IPS DF 6.9 (cell line): ENCODE results near the gene ZNF592.

ENCODE experiments used
- DNase-seq: peaks from one replicate; pipeline ENCODE4 v3.0.0-alpha.2; 2013; ENCODE audit warnings: low read depth, low spot score
- H3K27ac ChIP-seq: one replicate; pipeline ENCODE4 v1.5.1; 2013; ENCODE audit warnings: low read length, control low read depth
- H3K27me3 ChIP-seq: 2 replicates; pipeline ENCODE4 v1.6.1; 2013; ENCODE audit warnings: mild to moderate bottlenecking, low read length; ENCODE audit not compliant: control insufficient read depth, insufficient read depth
- H3K36me3 ChIP-seq: 2 replicates; pipeline ENCODE4 v1.6.1; 2013; ENCODE audit warnings: low read length; ENCODE audit not compliant: control insufficient read depth, insufficient read depth
- H3K4me1 ChIP-seq: 2 replicates; pipeline ENCODE4 v1.6.1; 2013; ENCODE audit warnings: low read length; ENCODE audit not compliant: control insufficient read depth, insufficient read depth
- H3K4me3 ChIP-seq: 2 replicates; pipeline ENCODE4 v1.5.1; 2013; ENCODE audit warnings: mild to moderate bottlenecking, low read length
- H3K9me3 ChIP-seq: 2 replicates; pipeline ENCODE4 v1.6.1; 2013; ENCODE audit warnings: low read length, inconsistent platforms; ENCODE audit not compliant: control insufficient read depth, insufficient read depth
- WGBS: extraction: QIAGEN DNeasy Blood & Tissue Kit; methylation state at CpG from one replicate; pipeline ENCODE4 v1.1.7; 2013; ENCODE audit warnings: mixed read lengths, missing lambda C conversion rate; ENCODE audit not compliant: insufficient read length, insufficient coverage; 5-methylcytosine and 5-hydroxymethylcytosine counted together

Gene ZNF592

DNA sequence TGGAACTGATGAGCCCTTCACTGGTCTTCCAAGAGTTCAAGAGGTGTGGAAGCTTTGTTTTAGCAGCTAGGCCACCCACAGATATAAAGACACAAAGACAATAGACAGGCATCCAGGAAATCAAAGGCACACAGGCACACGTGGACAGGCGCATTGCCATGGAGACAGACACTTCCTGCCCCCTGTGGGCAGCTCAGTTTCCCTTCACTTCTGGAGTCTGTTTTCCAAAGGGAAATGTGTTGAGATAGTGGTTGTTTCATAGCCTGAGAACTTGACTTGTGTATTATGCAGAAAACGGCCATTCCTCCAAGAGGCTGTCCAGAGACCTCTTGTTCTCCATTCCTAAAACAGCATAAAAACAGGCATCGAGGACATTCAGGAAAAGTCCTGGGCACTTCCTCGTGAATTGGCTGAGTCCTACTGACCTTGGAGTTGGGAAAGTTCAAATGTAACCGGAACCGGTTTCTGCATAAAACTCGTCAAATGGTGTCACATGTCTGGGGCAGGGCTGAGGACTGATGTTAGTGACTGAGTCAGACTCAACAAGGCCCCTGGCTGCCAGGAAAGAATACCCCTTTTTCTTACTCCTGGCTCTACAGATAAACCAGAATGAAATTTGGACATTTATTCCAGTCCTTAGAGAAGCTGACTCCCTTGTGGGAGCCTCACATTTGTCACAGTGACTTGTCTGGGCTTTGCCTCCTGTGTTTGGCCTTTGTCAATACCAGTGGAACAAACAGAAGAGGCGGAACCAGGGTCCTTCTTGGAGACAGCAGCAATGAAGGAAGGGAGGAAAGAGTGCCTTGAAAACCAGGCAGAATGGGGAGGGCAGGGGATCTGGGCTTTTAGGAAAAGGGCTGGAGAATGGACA lies 70.1 kb downstream of the ZNF592 start:
- Histone ChIP-seq H3K36me3 (no peaks in the 10 kb centered on the region), H3K27ac (no peak overlapping the region), H3K27me3 (no peaks in the 10 kb centered on the region), H3K4me3 (peak overlapping the region; percentile 3; the same call in 1 of the 2 replicates), H3K9me3 (no peaks in the 10 kb centered on the region), H3K4me1 (peaks cover 6% of the 10 kb centered on the region)
- no peak for DNase-seq
- no CpG with 5 or more reads among the region's 9 CpGs for WGBS

GRCh38 chr15:84819291-84819768 lies 70.9 kb downstream of the ZNF592 start:
- no peak overlapping the region for H3K27ac ChIP-seq
- WGBS = no CpG with 5 or more reads among the region's 3 CpGs
- H3K4me3 ChIP-seq = no peak overlapping the region
- peaks cover 6% of the 10 kb centered on the region for H3K4me1 ChIP-seq
- no peaks in the 10 kb centered on the region for H3K9me3 ChIP-seq
- DNase-seq = no peak
- no peaks in the 10 kb centered on the region for H3K27me3 ChIP-seq
- H3K36me3 ChIP-seq = no peaks in the 10 kb centered on the region

DNA sequence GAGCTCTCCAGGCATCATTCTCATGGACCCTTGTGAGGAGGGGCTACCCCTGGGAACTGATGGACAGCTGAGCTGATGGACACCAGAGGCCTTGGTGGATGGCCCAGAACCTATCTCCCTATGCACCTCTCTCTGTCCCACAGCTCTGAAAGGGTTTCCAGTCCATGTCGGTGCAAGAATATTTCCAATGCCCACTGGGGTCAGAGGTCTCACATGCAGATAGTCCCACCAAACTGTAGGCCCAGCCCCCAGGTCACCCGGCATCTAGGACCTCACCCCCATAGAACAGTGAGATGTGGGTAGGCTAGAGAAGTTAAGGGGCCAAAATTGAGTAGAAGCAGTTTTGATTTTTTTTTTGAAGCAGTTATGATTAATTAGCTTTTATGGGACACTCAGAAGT lies 71.4 kb downstream of the ZNF592 start:
- Histone ChIP-seq H3K4me3 (no peak overlapping the region), H3K36me3 (no peaks in the 10 kb centered on the region), H3K9me3 (no peaks in the 10 kb centered on the region), H3K27ac (no peak overlapping the region), H3K27me3 (no peaks in the 10 kb centered on the region; the same call in 1 of the 2 replicates), H3K4me1 (peaks cover 6% of the 10 kb centered on the region)
- DNase-seq = no peak
- WGBS = no CpG with 5 or more reads among the region's 2 CpGs

GRCh38 chr15:84821501-84822021 lies 73.2 kb downstream of the ZNF592 start:
- Histone ChIP-seq H3K9me3 (no peaks in the 10 kb centered on the region), H3K4me1 (peaks cover 6% of the 10 kb centered on the region), H3K27me3 (no peaks in the 10 kb centered on the region; the same call in 1 of the 2 replicates), H3K27ac (no peak overlapping the region), H3K4me3 (no peak overlapping the region), H3K36me3 (no peaks in the 10 kb centered on the region)
- DNase-seq = no peak
- no CpG with 5 or more reads among the region's 8 CpGs for WGBS

DNA sequence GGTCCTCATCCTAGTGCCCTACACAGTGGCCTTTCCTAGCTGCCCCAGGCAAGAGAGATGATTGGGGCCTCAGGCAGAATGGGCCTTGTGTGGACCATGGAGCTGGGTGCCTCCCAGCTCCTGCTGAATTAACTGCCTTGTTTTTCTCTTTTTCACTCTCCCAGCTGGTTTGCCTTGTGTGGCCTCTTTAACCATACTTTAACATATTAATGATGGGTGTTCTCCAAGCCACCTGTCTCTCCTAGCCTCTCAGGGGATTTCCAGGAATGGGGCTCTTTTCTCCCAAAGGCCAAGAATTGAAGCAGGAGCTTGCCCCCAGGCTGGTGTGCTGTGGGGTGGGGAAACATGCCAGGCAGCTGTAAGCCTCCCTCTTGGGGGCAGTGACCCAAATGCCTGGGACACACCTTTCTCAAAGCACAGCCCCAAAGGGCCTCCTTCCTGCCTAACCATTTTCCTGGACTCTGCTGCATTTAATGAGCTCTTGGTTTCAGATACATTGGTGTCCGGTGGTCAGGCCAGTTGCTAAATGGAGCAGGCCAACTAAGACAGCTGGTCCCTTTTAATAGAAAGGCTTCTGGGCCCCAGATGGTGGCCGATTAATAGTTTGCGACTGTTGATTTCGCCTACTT lies 74.4 kb downstream of the ZNF592 start:
- no peak for DNase-seq
- H3K36me3 ChIP-seq = 0 out of 2 replicates have a peak, but pooled peaks cover 4% of the 10 kb centered on the region
- WGBS = no CpG with 5 or more reads among the region's 4 CpGs
- no peak overlapping the region for H3K27ac ChIP-seq
- H3K27me3 ChIP-seq = no peaks in the 10 kb centered on the region; the same call in 1 of the 2 replicates
- H3K4me1 ChIP-seq = peaks cover 6% of the 10 kb centered on the region
- no peak overlapping the region for H3K4me3 ChIP-seq
- H3K9me3 ChIP-seq = no peaks in the 10 kb centered on the region

DNA sequence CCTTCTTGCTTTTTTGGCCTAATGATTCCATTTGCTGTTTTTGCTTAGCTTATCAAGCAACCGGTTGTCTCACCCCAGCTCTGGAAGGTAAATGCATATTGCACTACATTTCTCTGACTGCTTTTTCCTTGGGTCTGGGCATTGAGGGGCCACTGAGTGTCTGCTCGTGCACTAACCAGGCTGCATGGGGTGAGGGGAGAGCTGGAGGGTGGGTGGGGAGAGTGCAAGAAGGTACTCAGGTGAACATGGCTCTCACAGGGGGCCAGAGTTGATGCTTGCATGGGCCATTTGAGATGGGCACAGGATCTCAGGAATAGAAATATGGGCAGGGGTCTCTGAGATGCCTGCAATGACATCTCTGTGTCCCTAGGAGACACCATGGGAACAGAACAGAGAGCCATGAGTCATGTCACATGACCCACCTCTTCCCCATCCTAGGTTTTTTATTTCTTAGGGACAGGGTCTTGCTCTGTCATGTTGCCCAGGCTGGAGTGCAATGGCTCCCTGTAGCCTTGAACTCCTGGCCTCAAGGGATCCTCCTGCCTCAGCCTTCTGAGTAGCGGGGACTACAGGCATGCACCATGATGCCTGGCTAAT lies 75.0 kb downstream of the ZNF592 start:
- no peak for DNase-seq
- WGBS = no CpG with 5 or more reads among the region's 3 CpGs
- H3K36me3 ChIP-seq = 0 out of 2 replicates have a peak, but pooled peaks cover 4% of the 10 kb centered on the region

DNA sequence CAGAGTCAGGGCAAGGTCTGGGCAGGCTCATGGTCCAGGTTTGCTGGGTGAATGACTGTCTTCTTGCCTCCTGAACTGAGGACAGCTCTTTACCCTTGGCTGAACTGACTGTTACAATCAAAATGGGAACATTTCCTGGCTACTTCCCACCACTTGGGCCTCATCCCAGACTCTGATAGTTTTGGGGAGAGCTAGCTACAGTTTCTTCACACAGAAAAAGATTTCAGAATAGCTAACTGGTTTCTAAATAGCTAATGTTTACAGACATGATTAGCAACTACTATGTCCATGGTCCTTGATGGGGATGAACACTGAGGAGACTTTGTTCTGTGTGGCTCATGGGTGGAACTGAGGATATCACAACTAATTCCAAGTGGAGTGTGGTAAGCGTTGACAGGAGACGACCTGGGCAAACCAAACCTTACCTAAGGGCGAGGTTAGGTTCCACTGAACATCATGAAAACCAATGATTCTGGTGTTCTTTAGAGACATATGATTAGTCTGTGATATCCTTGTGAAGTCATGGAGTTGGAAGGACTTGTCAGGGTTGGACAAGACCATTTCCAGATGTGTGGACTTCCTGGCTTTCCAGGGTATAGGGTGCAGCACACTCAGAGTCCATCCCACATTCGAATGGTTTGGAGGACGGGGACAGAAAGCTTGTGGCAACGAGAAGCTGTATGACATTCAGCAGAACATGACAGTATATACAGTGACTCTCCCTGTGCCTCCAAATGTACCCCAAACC lies 76.0 kb downstream of the ZNF592 start:
- 0 out of 2 replicates have a peak, but pooled peaks cover 6% of the 10 kb centered on the region for H3K36me3 ChIP-seq
- H3K4me1 ChIP-seq = no peaks in the 10 kb centered on the region
- WGBS = no CpG with 5 or more reads among the region's 6 CpGs
- no peak overlapping the region for H3K27ac ChIP-seq
- no peak overlapping the region for H3K4me3 ChIP-seq
- H3K9me3 ChIP-seq = no peaks in the 10 kb centered on the region
- no peaks in the 10 kb centered on the region; the same call in 1 of the 2 replicates for H3K27me3 ChIP-seq
- no peak for DNase-seq

More for the DNA sequence above, 75.0 kb downstream of the ZNF592 start:
- no peaks in the 10 kb centered on the region for H3K9me3 ChIP-seq
- peaks cover 6% of the 10 kb centered on the region for H3K4me1 ChIP-seq
- no peaks in the 10 kb centered on the region; the same call in 1 of the 2 replicates for H3K27me3 ChIP-seq
- H3K27ac ChIP-seq = no peak overlapping the region
- no peak overlapping the region for H3K4me3 ChIP-seq

DNA sequence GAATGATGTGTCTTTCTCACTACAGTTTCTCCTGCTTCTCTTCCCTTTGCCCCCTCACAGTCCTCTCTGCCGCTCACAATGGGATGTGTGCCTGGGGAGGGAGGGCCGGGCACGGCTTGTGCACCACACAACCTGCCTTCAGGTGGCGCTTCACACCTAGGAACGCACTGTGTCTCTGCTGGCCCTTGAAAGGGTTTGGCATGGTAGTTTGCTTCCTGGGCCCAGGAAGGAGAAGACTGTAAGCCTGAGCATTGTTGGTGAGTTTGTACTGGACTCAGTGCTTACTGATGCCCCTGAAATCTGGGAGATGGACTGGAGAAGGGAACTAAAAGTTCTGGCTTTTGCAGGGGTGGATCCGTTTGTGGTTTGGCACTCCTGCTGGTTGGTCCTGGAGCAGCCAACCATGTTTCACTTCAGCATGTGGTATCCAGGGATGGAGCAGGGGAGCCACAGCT lies 78.0 kb downstream of the ZNF592 start:
- no CpG with 5 or more reads among the region's 6 CpGs for WGBS
- no peak overlapping the region for H3K4me3 ChIP-seq
- H3K4me1 ChIP-seq = no peaks in the 10 kb centered on the region
- no peak for DNase-seq
- H3K27me3 ChIP-seq = no peaks in the 10 kb centered on the region; the same call in 1 of the 2 replicates
- no peaks in the 10 kb centered on the region for H3K9me3 ChIP-seq
- 0 out of 2 replicates have a peak, but pooled peaks cover 7% of the 10 kb centered on the region for H3K36me3 ChIP-seq
- no peak overlapping the region for H3K27ac ChIP-seq

DNA sequence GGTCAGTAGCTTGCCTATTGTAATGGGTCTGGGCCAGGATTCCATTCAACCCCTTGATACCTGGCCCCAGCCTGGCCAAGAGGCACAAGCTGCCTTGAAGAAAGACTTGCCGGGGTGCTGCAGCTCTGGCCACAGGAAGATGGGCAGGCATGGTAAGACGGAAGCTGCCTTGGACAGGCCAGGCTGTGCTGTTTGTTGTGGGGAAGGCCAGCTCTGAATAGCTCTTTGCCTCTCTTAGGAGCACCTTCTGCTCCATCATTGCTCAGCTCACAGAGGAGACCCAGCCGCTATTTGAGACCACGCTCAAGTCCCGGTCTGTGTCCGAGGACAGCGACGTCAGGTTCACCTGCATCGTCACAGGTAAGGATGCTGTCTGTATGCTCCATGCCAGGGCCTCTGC lies 78.9 kb downstream of the ZNF592 start:
- Histone ChIP-seq H3K27ac (no peak overlapping the region), H3K27me3 (no peaks in the 10 kb centered on the region; the same call in 1 of the 2 replicates), H3K9me3 (no peaks in the 10 kb centered on the region), H3K4me1 (no peaks in the 10 kb centered on the region), H3K36me3 (0 out of 2 replicates have a peak, but pooled peaks cover 7% of the 10 kb centered on the region), H3K4me3 (no peak overlapping the region)
- DNase-seq = no peak
- WGBS = no CpG with 5 or more reads among the region's 9 CpGs
